ENCODE data around the gene SNCB. TPM values are rescaled to one million over a fixed set of nuclear protein-coding genes. Genes with fewer than 3 reads are reported as not detected.

SNCB gene
- total and polyA plus RNA-seq, 2 of the 8 experiments (the other 6 are each of a cell fraction or from before 2014, with no cell fraction given): 4.2 to 5.9 TPM

GRCh38 chr5:176625966-176626875 lies 4.1 kb downstream of the SNCB start:
- H3K56ac ChIP-seq (replicated peaks; ENCODE audit: insufficient read length, low read depth, low read length): no peak overlapping the region
- DNase-seq (ENCODE audit: low read depth in 1 of 2, low spot score in 2 of 2) (no peak), FAIRE-seq (no peak)
- no peak overlapping the region for H3K23ac ChIP-seq (ENCODE audit: insufficient read length)
- no peak overlapping the region for H3K9ac ChIP-seq (replicated peaks in 1 of 4; ENCODE audit: extremely low read depth in 1 of 4, low read depth in 3 of 4, low read length in 3 of 4)
- no peak overlapping the region for H2AFZ ChIP-seq (ENCODE audit: low read length)
- H3K36me3 ChIP-seq (ENCODE audit: control insufficient read depth in 2 of 4, insufficient read depth in 4 of 4, low read length in 3 of 4): no peaks in the 10 kb centered on the region
- no peak overlapping the region for H4K5ac ChIP-seq (ENCODE audit: insufficient read length, low read depth, low read length)
- no peaks in the 10 kb centered on the region for H3K79me1 ChIP-seq (ENCODE audit: low read depth, low read length)
- no peak overlapping the region for H3K4me2 ChIP-seq (ENCODE audit: insufficient read depth in 1 of 2, low read depth in 2 of 2, low read length in 2 of 2)
- H2BK15ac ChIP-seq (ENCODE audit: low read length): no peak overlapping the region
- H4K8ac ChIP-seq (ENCODE audit: extremely low read depth, insufficient read depth, low read length): no peak overlapping the region
- no peak overlapping the region for H3K18ac ChIP-seq (ENCODE audit: extremely low read depth, low read length)
- no peaks in the 10 kb centered on the region for H3K79me2 ChIP-seq (ENCODE audit: control insufficient read depth in 1 of 2, insufficient read depth in 2 of 2, low read length in 2 of 2)
- H2BK120ac ChIP-seq (replicated peaks; ENCODE audit: low read depth, low read length): no peak overlapping the region
- H3K9me3 ChIP-seq (ENCODE audit: insufficient read depth in 2 of 2, low read depth in 1 of 2, low read length in 1 of 2): no peaks in the 10 kb centered on the region
- peaks cover 7 to 30% (median 11%) of the 10 kb centered on the region in 4 experiments for H3K4me1 ChIP-seq (replicated peaks in 1 of 4; ENCODE audit: control insufficient read depth in 3 of 4, insufficient read depth in 4 of 4, low read length in 3 of 4)
- peaks cover 16% of the 10 kb centered on the region for H3K23me2 ChIP-seq (ENCODE audit: low read depth, low read length)
- no peak overlapping the region for H2BK12ac ChIP-seq (ENCODE audit: low read depth, low read length)
- no peak overlapping the region for H4K91ac ChIP-seq (replicated peaks; ENCODE audit: insufficient read length, low read length)
- whole genome bisulfite sequencing, 2 experiments (ENCODE audit: extremely low coverage in 1 of 2, insufficient coverage in 1 of 2, insufficient read length in 1 of 2, insufficient replicate concordance in 2 of 2, low coverage in 1 of 2, low lambda C conversion rate in 2 of 2, missing lambda C conversion rate in 1 of 2): 78% methylated on average over 22 of the region's 25 CpGs; no CpG with 5 or more reads in 1 of the 2 experiments
- TF ChIP-seq NANOG (IDR thresholded peaks at IDR 0.05; ENCODE audit: insufficient read depth, low read depth, low read length, poor library complexity, severe bottlenecking): no peak
- no peak for TF ChIP-seq POLR2AphosphoS5 (IDR thresholded peaks at IDR 0.05; ENCODE audit: low read depth, low read length)
- H4K20me1 ChIP-seq (replicated peaks in 1 of 2; ENCODE audit: control insufficient read depth in 1 of 2, insufficient read depth in 2 of 2, low read length in 2 of 2): peaks cover 0 to 4% of the 10 kb centered on the region in 2 experiments
- H2AK5ac ChIP-seq (ENCODE audit: low read depth, low read length): no peak overlapping the region
- H3K14ac ChIP-seq (ENCODE audit: insufficient read length): no peak overlapping the region
- POLR2A ChIA-PET (ENCODE audit: partially characterized antibody): interaction anchor here (0.7 to 1.9 kb wide), 2 partner anchors 13 to 17 kb away, joined by 3 to 6 read pairs; no protein-coding TSS in a partner anchor
- H3K27me3 ChIP-seq (replicated peaks in 1 of 4; ENCODE audit: control insufficient read depth in 3 of 4, extremely low read depth in 1 of 4, insufficient read depth in 3 of 4, low read length in 3 of 4): peaks cover 2 to 36% (median 27%) of the 10 kb centered on the region in 4 experiments
- H3K4me3 ChIP-seq (ENCODE audit: extremely low read depth in 1 of 4, insufficient read depth in 2 of 4, low read depth in 3 of 4, low read length in 4 of 4): no peak overlapping the region
- no peak overlapping the region; the same call in 1 of the 2 replicates for H3K27ac ChIP-seq (ENCODE audit: low read depth, low read length)
- H3K4ac ChIP-seq (replicated peaks; ENCODE audit: insufficient read length, low read depth, low read length): no peak overlapping the region
- H2BK5ac ChIP-seq (ENCODE audit: low read depth, low read length): no peak overlapping the region
- CTCF ChIA-PET (ENCODE audit: partially characterized antibody): interaction anchor here (0.7 to 1.9 kb wide), 3 partner anchors 30 to 47 kb away, joined by 3 to 7 read pairs (median 5); no protein-coding TSS in a partner anchor
- no peak overlapping the region for H2BK20ac ChIP-seq (ENCODE audit: low read length)
